NB4 (cell line): ENCODE data around the gene MAST4.

ENCODE experiments used
- POLR2A ChIP-seq: IDR thresholded peaks from 2 replicates; pipeline ENCODE4 v1.6.1; 2011; ENCODE audit warnings: mild to moderate bottlenecking; ENCODE audit not compliant: insufficient read length; ENCODE audit errors: extremely low read depth
- TF ChIP-seq, protein P1 (sequence below): IDR thresholded peaks from one replicate; pipeline ENCODE4 v1.5.1; 2012; ENCODE audit warnings: low read depth, low read length

GRCh38 chr5:66882606-66883227, 286.5 kb downstream of the MAST4 start:
- TF ChIP-seq, protein P1, sequence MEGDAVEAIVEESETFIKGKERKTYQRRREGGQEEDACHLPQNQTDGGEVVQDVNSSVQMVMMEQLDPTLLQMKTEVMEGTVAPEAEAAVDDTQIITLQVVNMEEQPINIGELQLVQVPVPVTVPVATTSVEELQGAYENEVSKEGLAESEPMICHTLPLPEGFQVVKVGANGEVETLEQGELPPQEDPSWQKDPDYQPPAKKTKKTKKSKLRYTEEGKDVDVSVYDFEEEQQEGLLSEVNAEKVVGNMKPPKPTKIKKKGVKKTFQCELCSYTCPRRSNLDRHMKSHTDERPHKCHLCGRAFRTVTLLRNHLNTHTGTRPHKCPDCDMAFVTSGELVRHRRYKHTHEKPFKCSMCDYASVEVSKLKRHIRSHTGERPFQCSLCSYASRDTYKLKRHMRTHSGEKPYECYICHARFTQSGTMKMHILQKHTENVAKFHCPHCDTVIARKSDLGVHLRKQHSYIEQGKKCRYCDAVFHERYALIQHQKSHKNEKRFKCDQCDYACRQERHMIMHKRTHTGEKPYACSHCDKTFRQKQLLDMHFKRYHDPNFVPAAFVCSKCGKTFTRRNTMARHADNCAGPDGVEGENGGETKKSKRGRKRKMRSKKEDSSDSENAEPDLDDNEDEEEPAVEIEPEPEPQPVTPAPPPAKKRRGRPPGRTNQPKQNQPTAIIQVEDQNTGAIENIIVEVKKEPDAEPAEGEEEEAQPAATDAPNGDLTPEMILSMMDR: no peak
- TF ChIP-seq POLR2A: no peak
